Osteocyte (in vitro differentiated cells): ENCODE measurements around the gene ITPR2. TPM values are rescaled to one million over a fixed set of nuclear protein-coding genes. Genes with fewer than 3 reads are reported as not detected.
"Not testable (repeated sequence)": the region's sequence is repeated elsewhere in the genome, so short reads cannot be mapped to it uniquely, and the experiment has no call there.

Experiments used
- DNase-seq: peaks from one replicate; pipeline ENCODE4 v3.0.0; 2021; ENCODE audit warnings: mixed read lengths; ENCODE audit not compliant: unreplicated experiment; ENCODE audit errors: extremely low spot score
- H3K27ac Mint-ChIP-seq: one replicate; pipeline ENCODE4 v1.8.0; 2021; ENCODE audit warnings: mild to moderate bottlenecking, mixed read lengths; ENCODE audit not compliant: unreplicated experiment
- H3K27me3 Mint-ChIP-seq: one replicate; pipeline ENCODE4 v1.8.0; 2021; ENCODE audit warnings: mixed read lengths; ENCODE audit not compliant: unreplicated experiment
- H3K36me3 Mint-ChIP-seq: one replicate; pipeline ENCODE4 v1.8.0; 2021; ENCODE audit warnings: mixed read lengths; ENCODE audit not compliant: unreplicated experiment
- H3K4me1 Mint-ChIP-seq: one replicate; pipeline ENCODE4 v1.8.0; 2021; ENCODE audit warnings: mixed read lengths; ENCODE audit not compliant: unreplicated experiment
- H3K4me3 Mint-ChIP-seq: one replicate; pipeline ENCODE4 v1.8.0; 2021; ENCODE audit warnings: mild to moderate bottlenecking, moderate library complexity, mixed read lengths; ENCODE audit not compliant: unreplicated experiment
- H3K9me3 Mint-ChIP-seq: one replicate; pipeline ENCODE4 v1.8.0; 2021; ENCODE audit warnings: mixed read lengths; ENCODE audit not compliant: unreplicated experiment
- CTCF ChIP-seq: fragments of 200-600 bp; sonication (generic); IDR thresholded peaks from 2 replicates; pipeline ENCODE4 v1.5.0; 2021; ENCODE audit warnings: antibody characterized with exemption, mild to moderate bottlenecking, moderate library complexity
- total RNA-seq: library from RNA; stranded (reverse); gene quantifications from 2 replicates; pipeline ENCODE4 v1.2.1, GENCODE V29; 2021

ITPR2 gene
- total RNA-seq, 1 donor from 2014 or later, result 22.1 TPM

- Mint-ChIP-seq H3K9me3 (peaks cover 13% of the 10 kb centered on the region), H3K4me3 (no peak overlapping the region), H3K27ac (no peak overlapping the region), H3K27me3 (no peaks in the 10 kb centered on the region), H3K4me1 (no peaks in the 10 kb centered on the region), H3K36me3 (peaks cover 2% of the 10 kb centered on the region)
- TF ChIP-seq CTCF, result peak; percentile 42
- no peak for DNase-seq
Observed at GRCh38 chr12:26524862-26525465, 308.0 kb downstream of the ITPR2 start.

- no peaks in the 10 kb centered on the region for H3K4me1 Mint-ChIP-seq
- no peak overlapping the region for H3K27ac Mint-ChIP-seq
- peaks cover 17% of the 10 kb centered on the region for H3K9me3 Mint-ChIP-seq
- no peak overlapping the region for H3K4me3 Mint-ChIP-seq
- DNase-seq, result no peak
- H3K36me3 Mint-ChIP-seq, result peaks cover 2% of the 10 kb centered on the region
- no peaks in the 10 kb centered on the region for H3K27me3 Mint-ChIP-seq
- no peak for TF ChIP-seq CTCF
Observed at GRCh38 chr12:26523708-26524150, 309.3 kb downstream of the ITPR2 start.

GRCh38 chr12:26520869-26521268, 312.1 kb downstream of the ITPR2 start:
- H3K9me3 Mint-ChIP-seq, result peaks cover 9% of the 10 kb centered on the region
- H3K4me1 Mint-ChIP-seq, result no peaks in the 10 kb centered on the region
- H3K4me3 Mint-ChIP-seq, result no peak overlapping the region
- DNase-seq, result no peak
- no peaks in the 10 kb centered on the region for H3K27me3 Mint-ChIP-seq
- no peak for TF ChIP-seq CTCF
- peaks cover 3% of the 10 kb centered on the region for H3K36me3 Mint-ChIP-seq
- H3K27ac Mint-ChIP-seq, result no peak overlapping the region

DNA sequence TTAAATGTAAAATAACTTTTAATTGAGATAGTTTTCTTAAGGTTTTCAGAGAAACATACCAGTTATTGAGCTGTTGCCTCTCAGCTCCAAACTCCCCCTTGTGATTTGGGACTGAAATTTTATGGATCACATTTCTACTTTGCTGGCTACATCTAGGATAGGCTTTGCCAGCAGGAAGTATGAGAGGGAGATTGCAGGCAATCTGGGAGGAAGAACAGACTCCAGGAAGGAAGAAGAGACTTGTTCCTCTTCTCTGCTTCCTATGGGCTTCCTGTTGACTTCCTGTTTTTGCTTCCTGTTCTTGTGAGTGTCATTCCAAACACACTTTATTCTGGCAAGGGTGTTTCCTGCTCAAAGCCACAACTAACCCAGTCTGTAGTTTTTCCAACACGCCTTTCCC, 312.9 kb downstream of the ITPR2 start:
- H3K4me1 Mint-ChIP-seq, result no peaks in the 10 kb centered on the region
- no peak for TF ChIP-seq CTCF
- H3K9me3 Mint-ChIP-seq, result peaks cover 5% of the 10 kb centered on the region
- H3K27ac Mint-ChIP-seq, result no peak overlapping the region
- H3K4me3 Mint-ChIP-seq, result no peak overlapping the region
- no peaks in the 10 kb centered on the region for H3K27me3 Mint-ChIP-seq
- peaks cover 3% of the 10 kb centered on the region for H3K36me3 Mint-ChIP-seq
- no peak for DNase-seq

DNA sequence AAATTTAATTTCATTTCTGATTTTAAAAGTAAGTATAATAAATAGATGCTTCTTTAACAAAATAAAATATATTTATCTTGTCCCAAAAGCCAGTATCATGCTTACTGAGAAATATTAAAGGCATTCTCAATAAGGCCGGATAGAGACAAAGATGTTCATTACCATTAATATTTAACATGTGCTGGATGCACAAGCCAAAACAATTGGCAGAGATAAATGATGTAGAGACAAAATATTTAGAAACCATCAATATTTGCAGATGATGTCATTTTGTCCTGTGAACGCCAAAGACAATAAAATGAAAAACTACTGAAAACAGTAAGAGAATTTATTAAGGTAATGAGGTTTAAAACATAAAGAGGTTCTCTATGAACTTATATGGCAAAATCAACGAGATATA, 313.5 kb downstream of the ITPR2 start:
- DNase-seq, result no peak
- no peak for TF ChIP-seq CTCF
- Mint-ChIP-seq H3K4me3 (no peak overlapping the region), H3K27me3 (no peaks in the 10 kb centered on the region), H3K9me3 (peaks cover 5% of the 10 kb centered on the region), H3K36me3 (peaks cover 3% of the 10 kb centered on the region), H3K27ac (no peak overlapping the region), H3K4me1 (no peaks in the 10 kb centered on the region)

DNA sequence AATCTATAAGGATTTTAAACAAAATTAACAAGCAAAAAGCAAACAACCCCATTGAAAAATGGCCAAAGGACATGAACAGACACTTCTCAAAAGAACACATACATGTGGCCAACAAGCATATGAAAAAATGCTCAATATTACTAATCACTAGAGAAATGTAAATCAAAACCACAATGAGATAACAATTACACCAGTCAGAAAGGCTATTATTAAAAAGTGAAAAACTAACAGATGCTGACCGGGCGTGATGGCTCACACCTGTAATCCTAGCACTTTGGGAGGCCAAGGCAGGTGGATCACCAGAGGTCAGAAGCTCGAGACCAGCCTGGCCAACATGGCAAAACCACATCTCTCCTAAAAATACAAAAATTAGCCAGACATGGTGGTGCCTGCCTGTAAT, 315.7 kb downstream of the ITPR2 start:
- not testable (repeated sequence) for H3K4me1 Mint-ChIP-seq, H3K27ac Mint-ChIP-seq, H3K4me3 Mint-ChIP-seq, H3K36me3 Mint-ChIP-seq, H3K27me3 Mint-ChIP-seq, DNase-seq, H3K9me3 Mint-ChIP-seq
